ENCODE measurements around the gene BEST4. TPM values are rescaled to one million over a fixed set of nuclear protein-coding genes. Genes with fewer than 3 reads are reported as not detected.
A peak's percentile ranks its signal among the peaks of the same experiment; 100 is the strongest.

The BEST4 gene
- total RNA-seq, 2 experiments from 2014 or later = 0.26 to 0.42 TPM

DNA sequence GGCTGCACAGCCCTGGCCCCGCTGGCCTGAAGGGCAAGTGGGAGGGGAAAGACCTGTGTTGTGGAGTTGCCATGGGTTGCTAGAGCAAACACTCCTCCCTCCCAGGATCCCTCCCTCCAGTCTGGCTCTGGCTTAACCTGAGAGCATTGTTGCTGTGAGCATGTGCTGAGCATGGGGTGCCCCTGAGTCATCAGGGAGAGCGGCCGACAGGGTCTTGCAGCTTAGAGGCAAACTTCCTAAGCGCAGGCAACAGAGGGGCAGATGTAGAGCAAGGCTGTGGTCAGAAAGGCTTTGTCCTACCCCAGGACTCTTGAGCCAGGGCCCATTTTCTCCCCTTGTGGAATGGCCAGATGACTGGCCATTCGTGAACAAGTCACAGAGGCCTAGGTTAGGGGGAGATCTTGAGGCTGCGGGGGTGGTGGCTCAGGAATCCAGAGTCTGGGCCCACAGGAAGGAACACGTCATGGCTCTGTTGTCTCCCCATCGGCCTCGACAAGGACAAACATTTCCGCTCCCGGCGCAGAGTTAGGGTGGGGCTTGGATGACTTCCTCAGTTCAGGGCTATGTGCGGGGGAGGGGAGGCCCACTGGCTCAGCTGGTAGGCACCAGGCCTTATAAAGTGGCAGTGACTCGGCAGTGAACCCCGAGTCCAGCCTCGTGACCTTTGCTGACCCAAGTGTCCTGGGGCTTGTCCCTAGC lies 19.5 kb upstream of the BEST4 start:
- DNase-seq = peak; percentile 94

DNA sequence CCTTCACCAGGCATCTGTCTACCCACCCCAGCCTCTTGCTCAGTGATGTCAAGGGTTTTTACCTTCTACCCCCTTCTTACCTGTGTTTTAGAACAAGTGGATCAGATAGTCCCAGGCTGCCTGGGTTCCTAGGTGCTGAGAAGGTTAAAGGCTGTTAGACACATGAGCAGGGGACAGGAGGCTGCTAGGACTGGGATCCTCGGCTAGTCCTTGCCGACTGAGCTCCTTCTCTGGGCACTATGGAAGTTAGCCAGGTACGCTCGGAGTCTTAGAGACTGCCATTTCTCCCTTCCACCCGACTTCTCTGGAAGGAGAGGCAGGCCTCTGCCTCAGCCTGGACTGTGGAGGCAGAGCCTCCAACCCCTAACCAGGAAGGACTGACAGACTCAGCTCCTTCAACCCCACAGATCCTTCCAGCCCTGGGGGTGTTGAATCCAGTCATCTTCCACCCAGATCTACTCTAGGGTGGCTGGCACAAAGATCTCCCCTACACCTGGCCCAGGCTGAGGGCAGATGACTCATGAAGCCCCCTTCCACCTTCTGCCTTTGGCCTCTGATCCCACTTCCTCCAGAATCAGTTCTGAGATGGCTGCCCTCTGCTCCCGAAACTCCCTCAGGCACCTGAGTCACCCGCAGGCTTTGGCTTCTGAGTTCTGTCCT lies 18.9 kb upstream of the BEST4 start, which contains the start of gene DYNLT4:
Gene DYNLT4 (minus strand): TSS at position 648 of the 660 bp plus-strand sequence. CDS start 683 bp downstream, outside the sequence.
- DNase-seq (no peak), ATAC-seq (peak; percentile 4)
- H3K36me3 Mint-ChIP-seq (ENCODE audit: low read depth) = peaks cover 75% of the 10 kb centered on the region
- H3K27ac Mint-ChIP-seq = peak within 1 kb of the TSS; percentile 100
- CTCF ChIA-PET = interaction anchor here (1.0 to 4.1 kb wide), 4 partner anchors 8 to 22 kb away, joined by 3 to 20 read pairs (median 5); partner anchors contain the start of gene BEST4
- no peaks in the 10 kb centered on the region for H3K9me3 Mint-ChIP-seq (ENCODE audit: insufficient read depth)
- peaks cover 87% of the 10 kb centered on the region for H3K4me1 Mint-ChIP-seq (ENCODE audit: low read depth)
- no peaks in the 10 kb centered on the region for H3K27me3 Mint-ChIP-seq (ENCODE audit: low read depth)
- peak within 1 kb of the TSS; percentile 65 for H3K4me3 Mint-ChIP-seq
- POLR2A ChIA-PET = interaction anchor here (0.7 to 16.7 kb wide), 9 partner anchors 7 to 533 kb away, joined by 3 to 713 read pairs (median 44); partner anchors contain the start of genes HECTD3, MUTYH, PLK3 and RNU5D-1

More for the DNA sequence above, 19.5 kb upstream of the BEST4 start:
- Mint-ChIP-seq H3K36me3 (ENCODE audit: low read depth) (peaks cover 68% of the 10 kb centered on the region), H3K4me1 (ENCODE audit: low read depth) (peaks cover 87% of the 10 kb centered on the region), H3K27ac (peak overlapping the region; percentile 100), H3K9me3 (ENCODE audit: insufficient read depth) (no peaks in the 10 kb centered on the region), H3K4me3 (peak overlapping the region; percentile 65), H3K27me3 (ENCODE audit: low read depth) (no peaks in the 10 kb centered on the region)
- ATAC-seq = peak; percentile 52
- ChIA-PET POLR2A (interaction anchor here (0.6 to 16.7 kb wide), 11 partner anchors 8 to 532 kb away, joined by 3 to 713 read pairs (median 24); partner anchors contain the start of genes HECTD3, MUTYH, PLK3 and RNU5D-1), CTCF (interaction anchor here (1.5 to 4.1 kb wide), 5 partner anchors 7 to 76 kb away, joined by 3 to 66 read pairs (median 13); partner anchors contain the start of genes PLK3 and RNU5D-1)

GRCh38 chr1:44806025-44806703 lies 18.2 kb upstream of the BEST4 start:
- ChIA-PET POLR2A (interaction anchor here (0.7 to 16.7 kb wide), 9 partner anchors 7 to 85 kb away, joined by 3 to 713 read pairs (median 44); partner anchors contain the start of genes PLK3, RNU5D-1 and RPS8), CTCF (interaction anchor here (1.0 to 4.1 kb wide), 4 partner anchors 8 to 22 kb away, joined by 3 to 20 read pairs (median 3); partner anchors contain the start of gene BEST4)
- Mint-ChIP-seq H3K4me1 (ENCODE audit: low read depth) (peaks cover 83% of the 10 kb centered on the region), H3K4me3 (no peak overlapping the region), H3K36me3 (ENCODE audit: low read depth) (peaks cover 74% of the 10 kb centered on the region), H3K27me3 (ENCODE audit: low read depth) (no peaks in the 10 kb centered on the region), H3K27ac (peak overlapping the region; percentile 100), H3K9me3 (ENCODE audit: insufficient read depth) (no peaks in the 10 kb centered on the region)
- ATAC-seq (no peak), DNase-seq (no peak)

GRCh38 chr1:44805311-44806024 lies 17.5 kb upstream of the BEST4 start:
- Mint-ChIP-seq H3K27ac (peak overlapping the region; percentile 68), H3K4me1 (ENCODE audit: low read depth) (peaks cover 76% of the 10 kb centered on the region), H3K9me3 (ENCODE audit: insufficient read depth) (no peaks in the 10 kb centered on the region), H3K4me3 (no peak overlapping the region), H3K27me3 (ENCODE audit: low read depth) (no peaks in the 10 kb centered on the region), H3K36me3 (ENCODE audit: low read depth) (peaks cover 75% of the 10 kb centered on the region)
- ChIA-PET POLR2A (interaction anchor here (1.7 to 16.7 kb wide), 6 partner anchors 8 to 84 kb away, joined by 4 to 713 read pairs (median 28); partner anchors contain the start of genes RNU5D-1 and RPS8), CTCF (interaction anchor here (1.1 kb wide), 1 partner anchor 8 kb away, joined by 3 read pairs; no protein-coding TSS in a partner anchor)
- DNase-seq (no peak), ATAC-seq (no peak)

- CTCF ChIA-PET = no interaction called here
- H3K9me3 Mint-ChIP-seq (ENCODE audit: insufficient read depth) = no peaks in the 10 kb centered on the region
- no peaks in the 10 kb centered on the region for H3K27me3 Mint-ChIP-seq (ENCODE audit: low read depth)
- H3K27ac Mint-ChIP-seq = peak overlapping the region; percentile 70
- ATAC-seq (no peak), DNase-seq (no peak)
- POLR2A ChIA-PET = interaction anchor here (1.9 to 16.7 kb wide), 4 partner anchors 10 to 82 kb away, joined by 9 to 713 read pairs (median 11); no protein-coding TSS in a partner anchor
- peaks cover 62% of the 10 kb centered on the region for H3K36me3 Mint-ChIP-seq (ENCODE audit: low read depth)
- H3K4me3 Mint-ChIP-seq = peak overlapping the region; percentile 96
- peaks cover 69% of the 10 kb centered on the region for H3K4me1 Mint-ChIP-seq (ENCODE audit: low read depth)
Observed at GRCh38 chr1:44803312-44804095, 15.5 kb upstream of the BEST4 start.

GRCh38 chr1:44803062-44803311 lies 15.0 kb upstream of the BEST4 start:
- peaks cover 58% of the 10 kb centered on the region for H3K36me3 Mint-ChIP-seq (ENCODE audit: low read depth)
- H3K27me3 Mint-ChIP-seq (ENCODE audit: low read depth) = no peaks in the 10 kb centered on the region
- CTCF ChIA-PET = interaction anchor here (0.9 kb wide), 1 partner anchor 16 kb away, joined by 4 read pairs; no protein-coding TSS in a partner anchor
- no peaks in the 10 kb centered on the region for H3K9me3 Mint-ChIP-seq (ENCODE audit: insufficient read depth)
- H3K4me1 Mint-ChIP-seq (ENCODE audit: low read depth) = peaks cover 67% of the 10 kb centered on the region
- no peak for ATAC-seq
- peak overlapping the region; percentile 96 for H3K4me3 Mint-ChIP-seq
- H3K27ac Mint-ChIP-seq = peak overlapping the region; percentile 70
- DNase-seq = no peak
- POLR2A ChIA-PET = interaction anchor here (0.9 to 16.7 kb wide), 5 partner anchors 8 to 81 kb away, joined by 3 to 713 read pairs (median 10); partner anchors contain the start of genes BTBD19 and DYNLT4

DNA sequence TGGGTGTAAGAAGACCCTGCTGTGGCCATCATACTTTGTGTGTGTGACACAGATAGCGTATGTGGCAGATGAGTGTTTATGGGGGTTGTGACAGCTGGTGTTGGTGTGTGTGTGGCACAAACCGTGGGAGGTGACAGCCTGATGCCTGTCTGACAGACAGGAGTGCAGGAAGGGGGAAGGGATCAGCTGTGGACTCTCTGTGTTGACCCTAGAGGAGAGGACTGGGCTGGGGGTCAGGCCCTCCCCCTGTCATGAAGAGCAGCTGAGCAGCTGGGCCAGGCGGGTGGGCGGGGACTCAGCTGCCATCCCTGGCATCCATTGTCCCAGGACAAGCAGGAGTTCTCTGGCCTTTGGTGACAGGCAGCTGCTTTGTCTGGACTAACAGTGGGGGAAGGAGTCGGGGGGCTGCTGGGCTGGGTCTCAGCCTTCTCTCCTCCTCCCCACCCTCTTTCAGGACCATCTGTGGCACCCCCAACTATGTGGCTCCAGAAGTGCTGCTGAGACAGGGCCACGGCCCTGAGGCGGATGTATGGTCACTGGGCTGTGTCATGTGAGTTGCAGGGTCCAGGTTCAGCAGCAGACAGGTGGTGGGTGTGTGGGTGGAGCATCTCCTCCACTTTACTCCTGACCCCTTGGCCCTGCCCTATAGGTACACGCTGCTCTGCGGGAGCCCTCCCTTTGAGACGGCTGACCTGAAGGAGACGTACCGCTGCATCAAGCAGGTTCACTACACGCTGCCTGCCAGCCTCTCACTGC lies 14.5 kb upstream of the BEST4 start:
- CTCF ChIA-PET = interaction anchor here (0.9 kb wide), 1 partner anchor 17 kb away, joined by 4 read pairs; no protein-coding TSS in a partner anchor
- peak overlapping the region; percentile 96 for H3K27ac Mint-ChIP-seq
- peak overlapping the region; percentile 96 for H3K4me3 Mint-ChIP-seq
- H3K36me3 Mint-ChIP-seq (ENCODE audit: low read depth) = peaks cover 53% of the 10 kb centered on the region
- POLR2A ChIA-PET = interaction anchor here (0.9 to 16.7 kb wide), 4 partner anchors 9 to 81 kb away, joined by 3 to 713 read pairs (median 120); partner anchors contain the start of genes BTBD19 and DYNLT4
- no peak for DNase-seq
- H3K4me1 Mint-ChIP-seq (ENCODE audit: low read depth) = peaks cover 62% of the 10 kb centered on the region
- ATAC-seq = no peak
- H3K27me3 Mint-ChIP-seq (ENCODE audit: low read depth) = no peaks in the 10 kb centered on the region
- H3K9me3 Mint-ChIP-seq (ENCODE audit: insufficient read depth) = no peaks in the 10 kb centered on the region

GRCh38 chr1:44801491-44802305 lies 13.7 kb upstream of the BEST4 start:
- peak overlapping the region; percentile 96 for H3K27ac Mint-ChIP-seq
- ChIA-PET POLR2A (interaction anchor here (0.6 to 16.7 kb wide), 12 partner anchors 10 to 142 kb away, joined by 3 to 713 read pairs (median 12); partner anchors contain the start of genes BEST4, BTBD19, DYNLT4 and RNU5D-1), CTCF (interaction anchor here (0.9 to 3.5 kb wide), 6 partner anchors 8 to 26 kb away, joined by 4 to 66 read pairs (median 28); partner anchors contain the start of genes BEST4, BTBD19 and RPS8)
- no peak for DNase-seq
- H3K36me3 Mint-ChIP-seq (ENCODE audit: low read depth) = peaks cover 45% of the 10 kb centered on the region
- ATAC-seq = no peak
- H3K27me3 Mint-ChIP-seq (ENCODE audit: low read depth) = no peaks in the 10 kb centered on the region
- H3K4me1 Mint-ChIP-seq (ENCODE audit: low read depth) = peaks cover 54% of the 10 kb centered on the region
- H3K9me3 Mint-ChIP-seq (ENCODE audit: insufficient read depth) = no peaks in the 10 kb centered on the region
- H3K4me3 Mint-ChIP-seq = peak overlapping the region; percentile 96
